NCI-H2107 (cell line): ENCODE data around the gene CLPSL1.

Experiments used
- DNase-seq: peaks from one replicate; lab custom pipeline; 2025; lab: John Stamatoyannopoulos, UW

The CLPSL1 gene

DNA sequence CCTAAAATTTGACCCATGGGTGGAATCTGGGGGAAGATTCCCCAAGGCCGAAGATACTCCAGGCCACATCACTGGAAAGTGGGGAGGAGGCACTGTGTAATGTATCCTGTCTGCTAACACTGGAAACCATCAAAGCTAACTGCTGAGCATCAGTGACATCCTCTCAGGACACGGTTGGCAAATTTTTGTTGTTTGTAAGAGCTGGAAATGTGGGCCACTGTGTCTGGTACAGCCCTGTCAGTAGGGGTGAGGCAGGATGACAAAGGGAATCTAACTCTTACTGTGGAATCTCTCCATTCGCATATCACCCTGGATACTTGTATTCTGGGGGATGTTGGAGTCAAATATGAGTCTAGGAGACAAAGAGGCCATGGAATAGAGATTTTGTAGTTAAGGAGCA, 21.4 kb upstream of the CLPSL1 start:
- no peak for DNase-seq

DNA sequence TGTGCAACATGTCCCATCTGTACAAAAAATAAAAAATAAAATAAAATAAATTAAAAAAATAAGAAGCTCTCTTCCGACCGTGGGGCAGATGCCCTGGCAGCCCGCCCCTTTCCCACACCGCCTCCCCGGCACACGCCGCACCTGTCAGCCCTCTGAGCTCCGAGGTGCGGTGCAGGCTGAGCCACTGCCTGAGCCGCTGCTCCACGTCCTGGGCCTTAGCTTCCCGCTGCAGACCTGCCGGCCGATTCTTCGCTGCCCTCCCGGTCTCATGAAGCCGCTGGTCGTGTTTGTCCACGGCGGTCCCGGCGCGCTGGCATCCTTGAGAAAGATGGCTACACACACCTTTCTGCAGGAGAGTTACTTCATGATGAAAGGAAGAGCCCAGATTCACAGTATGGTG, 15.1 kb upstream of the CLPSL1 start:
- DNase-seq, result no peak

DNA sequence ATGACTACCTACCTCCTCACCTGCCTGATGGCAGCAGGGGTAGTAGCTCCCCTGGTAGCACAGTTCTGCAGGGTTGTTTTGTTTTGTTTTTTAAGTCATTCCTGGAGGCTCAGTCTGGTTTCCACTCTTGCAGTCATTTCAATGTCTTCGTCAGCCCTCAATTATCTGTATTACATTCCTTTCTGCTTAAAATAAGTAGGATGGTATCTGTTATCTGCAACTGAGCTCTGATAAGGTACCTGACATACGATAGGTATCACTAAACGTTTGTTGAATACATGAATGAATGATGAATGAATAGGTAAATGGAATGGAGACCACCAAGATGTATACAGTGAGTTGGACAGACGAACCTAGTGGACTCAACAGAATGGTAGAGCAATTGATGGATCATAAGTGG, 11.6 kb upstream of the CLPSL1 start:
- DNase-seq, result no peak

DNA sequence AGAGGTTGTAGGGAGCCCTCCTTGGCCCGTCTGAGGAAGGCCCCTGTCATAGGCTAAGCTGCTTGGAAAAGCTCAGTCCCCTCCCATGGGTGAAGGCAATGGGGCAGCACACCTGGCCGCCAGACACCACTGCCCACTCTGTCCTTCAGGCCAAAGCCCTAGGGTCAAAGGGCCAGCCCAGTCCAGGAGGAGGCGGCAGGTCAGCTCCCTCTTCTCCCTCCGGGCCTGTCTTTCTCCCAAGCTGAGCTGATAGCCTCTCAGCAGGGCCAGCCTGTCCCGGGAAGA, 9.5 kb upstream of the CLPSL1 start:
- no peak for DNase-seq

DNA sequence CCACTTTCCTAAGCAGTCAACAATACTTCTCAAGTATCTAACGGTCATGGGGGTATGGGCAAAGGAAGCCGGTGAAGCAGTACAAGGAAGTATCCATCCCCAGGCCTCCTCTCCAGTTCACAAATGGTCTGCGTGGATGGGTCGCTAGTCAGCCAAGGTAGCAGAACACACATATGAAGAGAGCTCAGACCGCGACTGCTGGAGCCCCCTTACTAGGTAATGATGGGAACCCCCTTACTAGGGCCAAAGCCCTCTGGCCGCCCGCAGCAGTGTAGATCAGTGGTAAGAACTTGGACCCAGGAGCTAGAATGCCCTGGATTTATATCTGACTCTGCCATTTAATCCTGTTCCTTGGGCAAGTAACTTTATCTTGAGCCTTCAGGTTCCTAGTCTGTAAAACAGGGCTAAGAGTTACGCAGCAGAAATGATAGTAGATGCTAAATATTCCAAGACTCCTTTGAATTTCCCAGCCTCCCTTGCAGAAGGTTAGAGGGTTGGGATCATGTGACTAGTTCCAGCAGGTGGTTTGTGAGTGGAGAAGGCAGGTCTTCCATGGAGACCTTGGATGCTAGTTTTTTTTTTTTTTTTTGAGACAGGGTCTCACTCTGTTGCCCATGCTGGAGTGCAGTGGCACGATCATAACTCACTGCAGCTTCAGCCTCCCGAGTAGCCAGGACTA, 6.6 kb upstream of the CLPSL1 start:
- DNase-seq, result no peak

DNA sequence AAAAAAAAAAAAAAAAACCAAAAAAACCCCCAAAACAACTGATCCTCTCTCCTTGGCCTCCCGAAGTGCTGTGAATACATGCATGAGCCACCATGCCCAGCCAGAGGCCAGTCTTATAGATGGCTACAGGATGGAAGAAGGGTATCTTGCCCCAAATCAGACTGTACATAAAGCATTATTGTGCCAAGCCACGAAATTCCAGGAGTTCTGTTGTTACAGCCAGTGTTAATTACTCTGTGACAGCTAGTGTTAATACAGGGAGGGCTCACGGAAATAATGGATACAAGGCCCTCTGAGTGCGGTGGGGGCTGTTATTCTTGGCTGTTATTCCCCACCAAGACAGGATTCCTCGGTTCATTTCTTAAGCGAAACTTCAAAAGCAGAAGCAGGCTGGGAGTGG, 5.8 kb upstream of the CLPSL1 start:
- DNase-seq, result no peak

DNA sequence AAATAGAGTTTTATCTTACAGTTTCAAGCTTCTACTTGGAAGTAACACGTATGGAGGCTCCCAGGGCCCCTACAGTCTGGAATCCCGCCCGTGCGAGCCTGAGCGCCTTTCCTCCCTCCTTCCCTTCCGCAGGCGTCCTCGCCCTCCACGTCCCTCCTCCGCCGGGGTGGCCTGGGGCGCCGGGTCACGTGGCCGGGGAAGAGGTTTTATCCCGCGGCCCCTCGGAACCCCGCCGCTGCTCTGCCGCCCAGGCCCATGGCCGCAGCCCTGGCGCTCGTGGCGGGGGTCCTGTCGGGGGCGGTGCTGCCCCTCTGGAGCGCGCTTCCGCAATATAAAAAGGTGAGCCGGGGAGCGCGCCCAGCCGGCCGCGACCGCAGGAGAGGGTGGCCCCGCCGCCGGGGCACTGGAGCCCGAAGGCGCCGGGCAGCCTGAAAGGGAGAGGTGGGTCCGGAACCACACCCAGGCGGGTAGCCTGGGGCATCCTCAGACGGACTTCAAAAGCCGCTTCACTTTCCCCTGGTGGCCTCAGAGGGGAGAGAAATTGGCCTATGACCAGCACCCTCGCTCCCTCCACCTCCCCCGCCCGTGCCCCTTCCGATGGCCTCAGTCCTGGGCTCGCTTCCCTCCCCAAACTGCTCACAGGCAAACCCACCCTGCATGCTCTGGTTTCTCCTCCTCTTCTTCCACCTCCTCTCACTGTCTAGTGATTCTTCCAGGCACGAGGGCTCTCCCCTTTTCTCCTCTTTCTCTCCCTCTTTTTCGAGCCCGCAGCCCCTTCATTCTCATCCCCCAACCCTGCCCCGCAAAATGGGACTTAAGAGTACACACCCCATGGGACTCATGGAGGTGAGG, 4.2 kb upstream of the CLPSL1 start, which contains the start of gene CLPSL2:
CLPSL2 (plus strand) TSS at position 235 of the 852 bp plus-strand sequence; CDS start at position 256, 21 bp downstream.
- no peak for DNase-seq

DNA sequence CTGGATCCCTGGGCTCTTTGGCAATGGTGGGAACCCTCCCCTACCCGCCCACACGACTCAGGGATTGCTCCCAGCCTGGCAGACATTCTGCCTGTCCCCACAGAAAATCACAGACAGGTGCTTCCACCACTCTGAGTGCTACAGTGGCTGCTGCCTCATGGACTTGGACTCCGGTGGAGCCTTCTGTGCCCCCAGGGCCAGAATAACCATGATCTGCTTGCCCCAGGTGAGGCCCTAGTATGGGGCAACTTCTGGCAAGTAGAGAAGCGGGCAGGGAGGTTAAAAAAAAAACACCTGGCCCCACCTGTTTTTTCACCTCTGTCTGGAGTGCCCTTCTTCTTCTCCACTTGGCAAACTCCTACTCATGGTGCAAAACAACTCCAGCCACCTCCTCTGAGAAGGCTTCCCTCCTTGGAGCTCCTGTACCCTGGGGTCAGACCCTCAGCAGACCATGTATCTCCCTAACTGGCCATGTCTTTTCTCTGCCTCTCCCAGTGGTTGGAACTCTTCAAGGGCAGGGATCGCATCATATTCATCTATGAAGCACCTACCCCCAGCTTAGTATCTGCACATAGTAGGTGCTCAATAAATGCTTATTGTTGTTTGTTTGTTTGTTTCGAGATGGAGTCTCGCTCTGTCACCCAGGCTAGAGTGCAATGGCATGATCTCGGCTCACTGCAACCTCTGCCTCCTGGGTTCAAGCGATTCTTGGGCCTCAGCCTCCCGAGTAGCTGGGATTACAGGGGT, 3.3 kb upstream of the CLPSL1 start:
- DNase-seq, result no peak

DNA sequence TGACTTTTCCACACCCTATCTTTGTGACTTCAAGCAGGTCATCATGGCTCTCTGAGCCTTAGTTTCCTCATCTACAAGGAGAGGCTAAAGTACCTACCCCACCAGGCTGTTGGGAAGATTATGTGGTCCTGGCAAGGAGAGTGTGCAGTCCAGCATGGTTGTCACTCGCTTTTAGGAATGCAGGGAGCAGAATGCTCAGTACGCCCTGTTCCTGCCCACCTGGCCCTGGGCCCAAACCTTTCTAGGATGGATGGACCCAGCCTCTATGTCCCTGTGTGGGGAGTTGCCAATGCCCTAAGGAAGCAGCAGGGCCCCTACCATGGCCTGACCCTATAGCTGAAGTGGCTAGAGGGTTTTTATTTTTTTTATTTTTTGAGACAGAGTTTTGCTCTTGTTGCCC, 2.4 kb upstream of the CLPSL1 start:
- no peak for DNase-seq

DNA sequence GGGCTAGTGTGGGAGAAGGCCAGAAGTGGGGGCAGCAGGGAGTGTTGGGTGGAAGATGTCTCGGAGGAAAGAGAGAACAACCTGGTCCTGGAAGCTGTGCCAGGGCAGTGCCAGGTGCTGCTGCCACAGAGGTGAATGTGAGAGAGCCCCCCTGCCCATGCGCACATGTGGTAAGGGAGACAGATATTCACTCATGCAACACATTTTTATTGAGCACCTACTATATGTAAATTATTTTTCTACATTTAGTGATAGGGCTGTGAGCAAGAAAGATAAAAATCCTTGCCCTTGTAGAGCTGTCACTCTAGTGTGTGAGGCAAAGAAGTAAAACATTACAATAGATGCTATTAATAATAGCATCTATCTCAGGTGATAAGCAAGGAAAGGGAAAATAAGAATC, 471 bp downstream of the CLPSL1 start:
- DNase-seq, result no peak

DNA sequence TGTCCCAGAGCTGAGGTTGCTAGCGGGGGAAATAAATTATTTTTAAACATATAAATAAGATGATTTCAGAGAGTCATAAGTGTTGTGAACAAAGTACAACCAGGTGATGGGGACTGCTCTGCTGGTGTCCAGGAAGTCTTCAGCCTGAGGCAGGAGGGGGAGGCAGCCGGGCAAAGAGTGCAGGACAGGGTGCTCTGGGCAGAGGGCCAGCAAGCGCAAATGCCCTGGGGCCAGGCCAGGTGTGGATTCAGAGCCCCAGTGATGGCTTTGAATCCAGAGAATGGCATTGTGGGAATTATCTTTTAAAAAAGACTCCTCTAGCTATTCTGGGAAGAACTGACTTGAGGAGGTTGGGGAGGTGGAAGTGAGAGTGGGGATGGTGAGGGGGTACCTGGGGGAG, 1.6 kb downstream of the CLPSL1 start:
- no peak for DNase-seq

DNA sequence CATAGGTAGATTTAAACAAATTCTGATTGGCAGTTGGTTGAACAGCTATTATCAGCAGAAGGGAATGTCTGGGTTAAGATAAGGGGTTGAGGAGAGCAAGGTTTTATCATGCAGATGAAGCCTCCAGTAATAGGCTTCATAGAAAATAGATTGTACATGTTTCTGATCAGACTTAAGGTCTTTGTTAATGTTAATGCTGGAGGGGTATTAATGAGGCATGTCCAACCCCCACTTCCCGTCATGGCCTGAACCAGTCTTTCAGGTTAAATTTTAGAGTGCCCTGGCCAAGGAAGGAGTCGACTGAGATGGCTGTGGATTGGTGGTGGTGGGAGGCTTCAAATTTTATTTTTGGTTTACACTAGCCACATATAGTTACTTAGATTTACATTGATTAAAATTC, 3.4 kb downstream of the CLPSL1 start:
- no peak for DNase-seq

DNA sequence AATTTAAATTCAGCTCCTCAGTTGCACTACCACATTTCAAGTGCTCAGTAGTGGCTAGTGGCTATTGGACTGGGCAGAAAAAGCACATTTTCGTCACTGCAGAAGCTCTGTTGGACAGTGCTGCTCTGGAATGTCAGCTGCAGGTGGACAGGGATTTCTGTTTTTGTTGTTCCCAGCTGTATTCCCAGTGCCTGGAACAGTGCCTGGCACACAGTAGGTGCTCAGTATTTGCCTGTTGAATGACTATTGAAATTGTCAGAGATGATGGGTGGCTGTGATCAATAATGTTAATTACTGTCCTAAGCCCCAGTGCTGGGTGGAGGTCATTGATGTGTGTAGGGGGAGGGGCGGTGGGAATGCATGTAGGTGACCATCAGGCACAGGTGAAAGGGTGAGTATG, 5.5 kb downstream of the CLPSL1 start:
- no peak for DNase-seq

DNA sequence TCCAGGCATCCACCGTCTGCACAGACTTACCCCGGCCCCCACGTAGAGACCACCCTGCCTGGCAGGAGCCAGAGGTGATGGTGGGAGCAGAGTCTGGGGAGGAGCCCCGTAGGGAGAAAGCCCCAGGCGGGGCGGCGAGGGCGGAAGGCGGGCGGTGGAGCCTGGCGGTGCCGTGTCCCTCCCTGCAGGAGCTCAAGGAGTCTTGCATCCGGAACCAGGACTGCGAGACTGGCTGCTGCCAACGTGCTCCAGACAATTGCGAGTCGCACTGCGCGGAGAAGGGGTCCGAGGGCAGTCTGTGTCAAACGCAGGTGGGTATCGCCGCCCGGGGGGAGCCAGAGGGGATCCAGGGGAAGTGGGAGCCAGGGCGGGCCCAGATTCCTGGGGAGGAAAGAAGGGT, 6.0 kb downstream of the CLPSL1 start:
- no peak for DNase-seq

DNA sequence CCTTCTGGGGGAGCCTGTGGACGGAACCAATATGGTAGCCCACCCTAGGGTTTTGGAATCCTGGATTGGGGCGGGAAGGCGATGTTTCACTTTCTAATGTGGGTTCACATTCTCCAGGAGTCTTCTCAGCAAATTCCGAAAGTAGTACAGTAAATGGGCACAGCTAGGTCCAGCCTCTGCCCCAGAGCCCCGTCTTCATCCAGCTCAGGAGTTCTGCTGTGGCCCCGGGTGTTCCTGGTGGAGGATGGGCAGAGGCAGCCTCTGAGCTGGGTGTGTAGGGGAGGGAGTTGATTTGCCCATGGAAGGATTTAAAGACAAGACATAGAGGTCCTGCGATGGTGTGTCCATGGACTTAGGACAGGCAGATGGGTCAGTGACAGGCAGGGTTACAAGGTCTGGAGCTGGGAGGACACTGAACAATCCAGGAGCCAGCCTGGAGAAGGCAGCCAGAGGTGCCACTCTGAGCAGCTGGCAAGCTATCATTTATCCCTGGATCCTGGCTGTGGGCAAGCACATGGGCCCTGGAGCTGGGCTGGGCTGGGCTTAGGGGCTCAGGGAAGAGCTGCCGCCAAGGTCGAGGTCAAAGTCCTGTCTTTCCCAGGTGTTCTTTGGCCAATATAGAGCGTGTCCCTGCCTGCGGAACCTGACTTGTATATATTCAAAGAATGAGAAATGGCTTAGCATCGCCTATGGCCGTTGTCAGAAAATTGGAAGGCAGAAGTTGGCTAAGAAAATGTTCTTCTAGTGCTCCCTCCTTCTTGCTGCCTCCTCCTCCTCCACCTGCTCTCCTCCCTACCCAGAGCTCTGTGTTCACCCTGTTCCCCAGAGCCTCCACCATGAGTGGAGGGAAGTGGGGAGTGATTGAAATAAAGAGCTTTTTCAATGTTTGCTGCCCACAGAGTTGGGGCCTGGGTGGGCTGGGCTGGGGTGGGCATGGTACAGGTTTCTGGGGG, 6.7 kb downstream of the CLPSL1 start:
- DNase-seq, result no peak

DNA sequence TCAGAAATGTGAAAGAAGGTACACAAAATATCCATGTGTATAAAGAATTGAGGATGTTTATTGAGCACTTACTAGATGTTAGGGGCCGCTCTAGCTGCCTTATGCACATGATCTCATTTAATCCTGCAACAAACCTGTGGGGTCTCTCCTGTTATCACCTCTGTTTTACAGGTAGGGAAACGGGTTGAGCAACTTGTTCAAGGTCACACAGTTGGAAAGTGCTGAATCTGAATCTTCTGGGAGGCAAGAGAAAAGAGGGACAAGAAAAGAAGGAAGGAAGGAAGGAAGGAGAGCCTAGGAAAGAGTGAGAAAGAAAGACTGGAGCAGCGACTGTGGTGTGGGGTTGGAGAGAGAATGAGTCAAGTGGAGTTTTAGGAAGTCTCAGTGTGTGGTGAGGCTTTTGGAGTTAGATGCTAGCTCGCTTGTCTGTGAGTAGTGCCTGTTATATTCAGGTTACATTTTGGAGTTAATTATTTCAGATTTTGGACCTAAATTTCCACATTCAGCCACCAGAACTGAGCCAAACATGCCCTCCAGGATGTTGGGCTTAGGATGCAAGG, 7.7 kb downstream of the CLPSL1 start:
- DNase-seq, result no peak

DNA sequence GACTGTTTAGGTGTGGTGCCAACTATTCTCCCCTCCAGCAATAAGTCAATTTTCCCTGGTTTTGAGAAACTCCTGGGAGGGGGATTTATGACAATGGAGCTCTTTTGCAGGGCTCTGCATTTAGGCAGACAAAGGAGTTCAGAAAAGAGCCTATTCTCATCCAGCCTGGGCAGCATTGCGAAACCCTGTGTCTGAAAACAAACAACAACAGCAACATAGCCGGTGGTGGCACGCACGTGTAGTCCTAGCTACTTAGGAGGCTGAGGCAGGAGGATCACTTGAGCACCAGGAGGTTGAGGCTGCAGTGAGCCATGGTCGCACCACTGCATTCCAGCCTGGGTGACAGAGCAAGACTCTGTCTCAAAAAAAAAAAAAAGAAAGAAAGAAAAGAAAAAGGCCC, 9.9 kb downstream of the CLPSL1 start:
- DNase-seq, result no peak

DNA sequence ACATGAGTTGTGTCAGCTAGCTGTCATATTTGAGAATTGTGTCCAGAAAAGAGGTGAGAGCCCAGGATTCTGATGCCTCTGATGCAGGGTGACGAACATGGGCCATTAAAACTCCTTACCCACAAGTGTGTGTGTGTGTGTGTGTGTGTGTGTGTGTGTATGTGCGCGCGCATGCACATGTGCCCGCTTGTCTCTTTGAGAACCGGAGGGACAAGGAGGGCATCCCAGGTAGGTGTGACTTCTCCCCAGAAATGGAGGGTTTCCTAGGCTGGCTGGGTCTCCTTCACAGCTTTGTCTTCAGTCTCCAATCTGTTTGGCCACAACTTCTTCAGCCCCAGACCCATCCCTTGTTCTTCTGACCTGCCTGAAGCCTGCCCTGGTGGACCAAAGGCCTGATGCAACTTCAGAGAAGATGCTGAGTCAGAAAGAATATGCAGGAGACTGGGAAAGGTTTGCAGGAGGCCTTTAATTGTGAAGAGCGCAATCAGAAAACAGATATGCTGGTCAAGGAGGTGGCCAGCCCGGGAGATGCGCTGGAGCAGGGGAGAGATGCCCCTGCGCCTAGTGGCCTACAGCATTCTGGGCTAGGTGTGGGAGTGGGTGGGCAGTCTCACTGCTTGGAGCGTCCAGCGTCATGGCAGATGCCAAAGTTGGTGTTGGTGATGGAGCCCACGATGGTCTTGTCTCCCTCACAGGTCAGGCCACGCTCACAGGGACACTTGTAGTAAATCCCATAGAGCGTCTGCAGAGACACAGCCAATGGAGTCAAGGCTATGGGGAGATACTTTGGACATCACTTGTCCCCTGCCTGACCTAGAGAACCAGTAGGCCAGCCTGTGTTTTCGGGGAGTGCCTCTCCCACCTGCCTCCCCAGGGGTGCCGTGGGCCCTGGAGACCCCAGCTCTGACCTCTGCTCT, 14.0 kb downstream of the CLPSL1 start:
- no peak for DNase-seq

DNA sequence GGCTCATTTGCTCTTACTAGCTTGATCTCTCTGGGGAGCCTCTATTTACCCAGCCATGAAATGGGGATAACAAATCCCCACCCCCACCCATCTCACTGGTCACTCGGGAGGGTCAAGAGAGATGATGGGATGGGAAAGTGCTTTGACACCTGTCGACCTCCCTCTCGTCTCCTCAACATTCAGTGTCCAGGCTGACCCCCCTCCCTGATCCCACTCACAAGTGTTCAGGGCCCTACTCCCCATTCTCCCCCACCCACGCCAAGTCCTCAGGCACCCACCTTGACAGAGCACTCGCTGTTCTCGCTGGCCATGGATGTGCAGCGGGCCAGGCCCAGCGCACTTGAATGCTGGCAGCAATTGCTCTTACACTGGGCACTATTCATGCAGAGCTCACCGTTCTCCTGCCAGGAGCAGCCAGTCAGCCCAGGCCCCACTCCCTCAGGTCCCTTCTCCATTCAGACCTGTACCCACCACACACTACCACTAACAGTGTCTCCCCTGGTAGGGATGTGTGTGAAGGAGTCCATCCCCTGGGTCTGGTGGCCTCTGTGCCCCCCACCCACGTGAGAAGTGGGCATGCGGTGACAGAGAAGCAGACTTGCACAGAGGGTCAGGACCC, 14.7 kb downstream of the CLPSL1 start:
- no peak for DNase-seq

DNA sequence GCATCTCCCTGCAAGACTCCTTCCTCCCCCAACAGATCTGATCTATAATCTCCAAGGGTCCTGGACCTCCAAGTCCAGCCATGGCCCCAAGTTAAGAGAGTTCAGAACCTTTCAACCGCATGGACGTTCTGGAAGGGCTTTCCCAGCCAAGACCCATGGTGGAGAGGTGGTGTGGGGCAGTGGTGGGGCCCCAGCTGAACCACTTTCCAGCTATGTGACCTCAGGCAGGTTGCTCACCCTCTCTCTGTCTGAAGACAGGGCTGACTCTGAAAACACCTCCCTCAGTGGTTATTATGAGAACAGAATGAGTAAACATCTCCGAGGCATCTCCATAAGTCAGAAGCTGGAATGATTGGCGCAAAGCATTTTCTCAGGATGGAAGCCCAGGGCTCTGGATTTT, 15.4 kb downstream of the CLPSL1 start:
- DNase-seq, result no peak
